HEK293 (cell line): Measurements from ENCODE around the gene RBMS3.

Source experiments
- CTCF ChIP-seq: fragments of 450-650 bp; formaldehyde crosslinking; IDR thresholded peaks from 2 replicates; pipeline ENCODE4 v1.5.1; 2016; ENCODE audit warnings: missing biosample characterization, missing genetic modification characterization
- ZNF121 ChIP-seq: fragments of 450-650 bp; formaldehyde crosslinking; IDR thresholded peaks from 2 replicates; pipeline ENCODE4 v1.5.1; 2016; ENCODE audit warnings: missing biosample characterization, missing genetic modification characterization
- ZNF560 ChIP-seq: fragments of 450-650 bp; formaldehyde crosslinking; IDR thresholded peaks from 2 replicates; pipeline ENCODE4 v1.5.1; 2017; ENCODE audit warnings: missing biosample characterization, missing genetic modification characterization, borderline replicate concordance
- ZXDB ChIP-seq: fragments of 450-650 bp; formaldehyde crosslinking; IDR thresholded peaks from 2 replicates; pipeline ENCODE4 v1.5.1; 2016; ENCODE audit warnings: missing biosample characterization, missing genetic modification characterization
- TF ChIP-seq, protein P1 (sequence below): fragments of 450-650 bp; IDR thresholded peaks from 2 replicates; pipeline ENCODE4 v1.5.1; 2018; ENCODE audit warnings: missing biosample characterization, mild to moderate bottlenecking, missing genetic modification characterization

- TF ChIP-seq, protein P1, sequence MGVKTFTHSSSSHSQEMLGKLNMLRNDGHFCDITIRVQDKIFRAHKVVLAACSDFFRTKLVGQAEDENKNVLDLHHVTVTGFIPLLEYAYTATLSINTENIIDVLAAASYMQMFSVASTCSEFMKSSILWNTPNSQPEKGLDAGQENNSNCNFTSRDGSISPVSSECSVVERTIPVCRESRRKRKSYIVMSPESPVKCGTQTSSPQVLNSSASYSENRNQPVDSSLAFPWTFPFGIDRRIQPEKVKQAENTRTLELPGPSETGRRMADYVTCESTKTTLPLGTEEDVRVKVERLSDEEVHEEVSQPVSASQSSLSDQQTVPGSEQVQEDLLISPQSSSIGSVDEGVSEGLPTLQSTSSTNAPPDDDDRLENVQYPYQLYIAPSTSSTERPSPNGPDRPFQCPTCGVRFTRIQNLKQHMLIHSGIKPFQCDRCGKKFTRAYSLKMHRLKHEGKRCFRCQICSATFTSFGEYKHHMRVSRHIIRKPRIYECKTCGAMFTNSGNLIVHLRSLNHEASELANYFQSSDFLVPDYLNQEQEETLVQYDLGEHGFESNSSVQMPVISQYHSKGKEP = no peak
- TF ChIP-seq ZNF121 (no peak), CTCF (no peak), ZXDB (no peak), ZNF560 (tag by site-specific recombination) (no peak)
Measured at GRCh38 chr3:30044515-30044914, 763.6 kb downstream of the RBMS3 start.
